Activated naive CD8-positive, alpha-beta T cell treated with anti-CD3 and anti-CD28 coated beads, Interleukin-2, amount 10 ng/mL, durations not matched to agents 7 days and 5 days (primary cell): Measurements from ENCODE around the gene IL17RE. TPM values are rescaled to one million over a fixed set of nuclear protein-coding genes. Genes with fewer than 3 reads are reported as not detected.
"Not testable (repeated sequence)": the region's sequence is repeated elsewhere in the genome, so short reads cannot be mapped to it uniquely, and the experiment has no call there.

ENCODE experiments used
- ATAC-seq: fragments of 150-1000 bp; cut with Tn5 transposase; one replicate; pipeline ENCODE4 v1.10.0; 2021; ENCODE audit warnings: low read depth, moderate library complexity
- POLR2A ChIA-PET: fragments of 350-600 bp; sonication (Branson Sonifier 250); formaldehyde crosslinking; loops from one replicate; lab custom pipeline; 2021; ENCODE audit warnings: antibody characterized with exemption; lab: Charles Lee
- DNase-seq: peaks from one replicate; pipeline ENCODE4 v3.0.0; 2021
- H3K27ac Mint-ChIP-seq: one replicate; pipeline ENCODE4 v1.8.0; 2022; ENCODE audit warnings: mild to moderate bottlenecking, mixed read lengths
- H3K27me3 Mint-ChIP-seq: one replicate; pipeline ENCODE4 v1.8.0; 2022; ENCODE audit warnings: mild to moderate bottlenecking, moderate library complexity, mixed read lengths
- H3K36me3 Mint-ChIP-seq: one replicate; pipeline ENCODE4 v1.8.0; 2021; ENCODE audit warnings: mild to moderate bottlenecking, mixed read lengths
- H3K4me1 Mint-ChIP-seq: one replicate; pipeline ENCODE4 v1.8.0; 2021; ENCODE audit warnings: mixed read lengths
- H3K4me3 Mint-ChIP-seq: one replicate; pipeline ENCODE4 v1.8.0; 2022; ENCODE audit warnings: mild to moderate bottlenecking, moderate library complexity, mixed read lengths
- H3K9me3 Mint-ChIP-seq: one replicate; pipeline ENCODE4 v1.8.0; 2021; ENCODE audit warnings: mixed read lengths
- total RNA-seq, 2 experiments: library from RNA; stranded (reverse); gene quantifications; one replicate each; pipeline ENCODE4 v1.2.3, GENCODE V29; 2021

Gene IL17RE
- total RNA-seq, result 1 to 10 TPM in 1 of 2 experiments, under 1 TPM in 1; 0.94 to 1.1 TPM

- H3K9me3 Mint-ChIP-seq, result no peaks in the 10 kb centered on the region
- H3K4me3 Mint-ChIP-seq, result peak within 1 kb of the TSS; percentile 58
- POLR2A ChIA-PET, result interaction anchor here (0.5 to 2.7 kb wide), 7 partner anchors 11 to 71 kb away, joined by 3 to 32 read pairs (median 3); partner anchors contain the start of genes CRELD1, IL17RC and JAGN1
- no peak for DNase-seq
- peaks cover 32% of the 10 kb centered on the region for H3K4me1 Mint-ChIP-seq
- H3K27ac Mint-ChIP-seq, result peak within 1 kb of the TSS; percentile 64
- H3K36me3 Mint-ChIP-seq, result no peaks in the 10 kb centered on the region
- H3K27me3 Mint-ChIP-seq, result no peaks in the 10 kb centered on the region
- peak; percentile 69 for ATAC-seq
These were observed at the start of gene IL17RE for GRCh38 chr3:9902372-9903237. TSS of gene IL17RE (plus strand) at chr3:9902848. CDS start at chr3:9902933, 85 bp downstream.

- H3K36me3 Mint-ChIP-seq, POLR2A ChIA-PET, H3K27ac Mint-ChIP-seq, H3K4me3 Mint-ChIP-seq, DNase-seq, H3K9me3 Mint-ChIP-seq, ATAC-seq, H3K4me1 Mint-ChIP-seq: not testable (repeated sequence)
- peaks cover 24% of the 10 kb centered on the region for H3K27me3 Mint-ChIP-seq
These were observed 48.2 kb upstream of the IL17RE start for GRCh38 chr3:9854291-9854940.

DNA sequence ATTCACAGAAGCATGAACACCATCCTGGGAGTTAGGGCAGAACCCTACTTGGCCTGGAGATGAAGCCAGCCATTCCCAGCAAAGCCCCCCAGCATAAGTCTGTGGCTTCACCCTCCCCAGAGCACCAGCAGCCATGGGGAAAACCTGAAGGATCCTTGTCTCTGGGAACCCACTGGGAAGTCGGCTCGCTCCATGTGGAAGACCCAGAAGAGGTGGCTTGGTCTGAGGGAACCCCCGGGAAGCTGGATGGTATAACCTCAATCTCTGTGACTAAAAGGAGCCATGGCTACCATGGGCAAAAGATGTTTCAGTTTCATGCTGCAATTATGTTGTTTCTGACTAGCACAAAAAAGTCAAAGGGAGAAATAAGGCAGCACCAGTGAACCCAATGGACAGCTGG, 47.1 kb upstream of the IL17RE start:
- no peak overlapping the region for H3K4me3 Mint-ChIP-seq
- POLR2A ChIA-PET, result no interaction called here
- H3K4me1 Mint-ChIP-seq, result no peaks in the 10 kb centered on the region
- DNase-seq (no peak), ATAC-seq (no peak)
- no peaks in the 10 kb centered on the region for H3K9me3 Mint-ChIP-seq
- H3K36me3 Mint-ChIP-seq, result no peaks in the 10 kb centered on the region
- H3K27ac Mint-ChIP-seq, result no peak overlapping the region
- peaks cover 22% of the 10 kb centered on the region for H3K27me3 Mint-ChIP-seq

GRCh38 chr3:9859530-9860025, 43.1 kb upstream of the IL17RE start:
- Mint-ChIP-seq H3K4me3 (no peak overlapping the region), H3K4me1 (peaks cover 1% of the 10 kb centered on the region), H3K36me3 (no peaks in the 10 kb centered on the region), H3K27me3 (peaks cover 21% of the 10 kb centered on the region), H3K9me3 (no peaks in the 10 kb centered on the region), H3K27ac (no peak overlapping the region)
- DNase-seq (no peak), ATAC-seq (no peak)
- POLR2A ChIA-PET, result no interaction called here

- H3K27me3 Mint-ChIP-seq, result peaks cover 21% of the 10 kb centered on the region
- ATAC-seq, result no peak
- no peak for DNase-seq
- POLR2A ChIA-PET, result no interaction called here
- no peaks in the 10 kb centered on the region for H3K9me3 Mint-ChIP-seq
- no peak overlapping the region for H3K27ac Mint-ChIP-seq
- peaks cover 1% of the 10 kb centered on the region for H3K4me1 Mint-ChIP-seq
- no peak overlapping the region for H3K4me3 Mint-ChIP-seq
- no peaks in the 10 kb centered on the region for H3K36me3 Mint-ChIP-seq
These were observed 41.4 kb upstream of the IL17RE start for GRCh38 chr3:9861201-9861600.

DNA sequence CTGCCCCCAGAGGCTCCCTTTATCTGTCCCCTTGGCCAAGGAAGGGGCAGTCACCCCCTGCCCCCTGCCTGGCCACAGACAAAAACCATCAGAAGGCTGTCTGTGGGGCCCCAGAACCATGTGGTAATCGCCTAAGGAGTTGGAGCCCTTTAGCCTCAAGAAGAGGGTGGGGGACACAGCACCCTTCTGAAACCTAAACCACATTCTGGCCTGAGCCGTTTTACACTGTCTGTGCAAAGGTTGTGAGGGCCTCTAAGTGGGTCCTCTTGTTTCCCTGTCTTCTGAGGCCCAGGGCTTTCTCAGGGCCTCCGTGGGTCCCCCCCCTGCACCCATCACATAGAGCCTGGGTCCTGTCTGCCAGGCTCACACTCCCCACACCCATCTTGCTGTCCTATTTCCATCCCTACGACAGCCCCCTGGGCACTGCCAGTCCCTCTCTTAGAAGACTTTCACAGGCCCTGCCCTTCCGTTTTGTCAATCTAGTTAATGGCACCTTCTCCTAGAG, 41.0 kb upstream of the IL17RE start:
- no peak overlapping the region for H3K27ac Mint-ChIP-seq
- no peak for ATAC-seq

DNA sequence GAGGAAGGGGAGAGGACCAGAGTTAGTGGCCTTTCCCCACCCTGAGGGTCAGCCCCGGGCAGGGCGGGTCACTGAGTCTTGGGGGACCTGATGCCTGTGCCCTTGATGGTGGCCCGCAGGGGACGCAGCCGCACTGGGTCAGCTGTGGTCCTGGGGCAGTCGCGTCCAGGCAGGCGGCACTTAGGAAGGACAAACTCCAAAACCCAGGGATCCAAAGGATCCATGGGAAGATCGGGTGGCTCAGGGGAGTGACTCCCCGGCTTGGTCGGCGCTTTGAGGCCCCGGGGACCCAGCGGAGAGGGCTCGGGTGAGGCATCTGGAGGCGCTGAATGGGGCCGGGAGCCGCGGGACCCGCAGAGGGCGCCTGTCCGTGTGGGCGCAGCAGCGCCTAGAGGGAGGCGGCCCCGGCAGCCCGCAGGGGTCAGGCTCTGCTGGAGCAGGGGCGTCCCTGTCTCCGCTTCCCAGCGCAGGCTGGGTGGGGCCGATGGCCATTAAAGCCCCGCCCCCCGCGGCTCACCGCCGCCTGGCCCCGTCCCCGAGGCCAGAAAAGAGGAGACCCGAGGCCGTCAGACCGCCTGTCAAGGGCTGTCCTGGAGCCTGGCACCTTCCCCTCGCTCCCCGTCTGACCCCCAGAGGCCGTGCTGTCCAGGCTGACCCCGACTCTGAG, 40.1 kb upstream of the IL17RE start:
- no peaks in the 10 kb centered on the region for H3K9me3 Mint-ChIP-seq
- H3K4me1 Mint-ChIP-seq, result peaks cover 1% of the 10 kb centered on the region
- peak; percentile 57 for DNase-seq
- H3K27me3 Mint-ChIP-seq, result peaks cover 21% of the 10 kb centered on the region
- no peak overlapping the region for H3K27ac Mint-ChIP-seq
- no peaks in the 10 kb centered on the region for H3K36me3 Mint-ChIP-seq
- peak; percentile 80 for ATAC-seq
- H3K4me3 Mint-ChIP-seq, result peak overlapping the region; percentile 25
- POLR2A ChIA-PET, result no interaction called here

More for the DNA sequence above, 41.0 kb upstream of the IL17RE start:
- Mint-ChIP-seq H3K27me3 (peaks cover 21% of the 10 kb centered on the region), H3K9me3 (no peaks in the 10 kb centered on the region), H3K36me3 (no peaks in the 10 kb centered on the region), H3K4me3 (no peak overlapping the region), H3K4me1 (peaks cover 1% of the 10 kb centered on the region)
- no peak for DNase-seq
- POLR2A ChIA-PET, result no interaction called here

- Mint-ChIP-seq H3K36me3 (no peaks in the 10 kb centered on the region), H3K27ac (no peak overlapping the region), H3K27me3 (peaks cover 21% of the 10 kb centered on the region), H3K9me3 (no peaks in the 10 kb centered on the region), H3K4me3 (no peak overlapping the region), H3K4me1 (peaks cover 1% of the 10 kb centered on the region)
- ATAC-seq (no peak), DNase-seq (no peak)
- POLR2A ChIA-PET, result no interaction called here
These were observed 39.4 kb upstream of the IL17RE start for GRCh38 chr3:9863058-9863772.

DNA sequence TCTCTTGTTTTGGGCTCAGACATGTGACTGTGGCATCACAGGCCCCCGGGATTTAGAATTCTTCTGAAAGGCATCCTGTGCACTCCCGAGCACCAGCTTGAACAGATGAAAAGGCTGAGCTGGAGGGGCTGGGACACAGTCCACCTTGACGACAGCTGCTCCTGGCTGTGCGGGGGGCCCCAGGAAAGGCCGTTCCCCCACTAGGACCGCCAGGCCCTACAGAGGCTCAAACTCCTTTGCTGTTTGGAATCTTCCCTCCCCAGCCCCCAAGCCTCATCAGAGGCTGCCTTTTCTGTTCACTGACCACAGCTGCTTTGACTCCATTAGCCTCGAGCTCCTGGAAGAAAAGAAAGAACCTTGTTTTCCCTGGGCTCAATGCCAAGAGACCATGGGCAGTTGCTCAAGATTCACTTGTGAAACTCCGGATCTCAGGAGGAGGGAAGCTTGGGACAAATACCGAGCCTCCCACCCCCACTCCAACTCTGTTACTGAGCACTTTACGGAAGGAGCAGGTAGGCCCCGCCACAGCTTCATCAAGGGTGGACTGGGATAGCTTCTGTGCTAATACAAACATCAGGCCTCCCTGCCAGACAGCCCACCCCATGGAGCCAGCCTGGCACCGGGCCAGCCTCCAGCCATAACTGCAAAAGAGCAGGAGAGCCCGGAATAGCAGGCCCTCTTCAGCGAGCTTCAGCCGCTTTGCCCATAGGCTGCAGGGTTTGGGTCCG, 38.3 kb upstream of the IL17RE start:
- POLR2A ChIA-PET, result interaction anchor here (0.5 kb wide), 1 partner anchor 111 kb away, joined by 3 read pairs; no protein-coding TSS in a partner anchor
- no peaks in the 10 kb centered on the region for H3K36me3 Mint-ChIP-seq
- H3K9me3 Mint-ChIP-seq, result no peaks in the 10 kb centered on the region
- H3K27ac Mint-ChIP-seq, result no peak overlapping the region
- H3K4me3 Mint-ChIP-seq, result no peak overlapping the region
- DNase-seq, result no peak
- peaks cover 23% of the 10 kb centered on the region for H3K27me3 Mint-ChIP-seq
- no peak for ATAC-seq
- H3K4me1 Mint-ChIP-seq, result peaks cover 1% of the 10 kb centered on the region

DNA sequence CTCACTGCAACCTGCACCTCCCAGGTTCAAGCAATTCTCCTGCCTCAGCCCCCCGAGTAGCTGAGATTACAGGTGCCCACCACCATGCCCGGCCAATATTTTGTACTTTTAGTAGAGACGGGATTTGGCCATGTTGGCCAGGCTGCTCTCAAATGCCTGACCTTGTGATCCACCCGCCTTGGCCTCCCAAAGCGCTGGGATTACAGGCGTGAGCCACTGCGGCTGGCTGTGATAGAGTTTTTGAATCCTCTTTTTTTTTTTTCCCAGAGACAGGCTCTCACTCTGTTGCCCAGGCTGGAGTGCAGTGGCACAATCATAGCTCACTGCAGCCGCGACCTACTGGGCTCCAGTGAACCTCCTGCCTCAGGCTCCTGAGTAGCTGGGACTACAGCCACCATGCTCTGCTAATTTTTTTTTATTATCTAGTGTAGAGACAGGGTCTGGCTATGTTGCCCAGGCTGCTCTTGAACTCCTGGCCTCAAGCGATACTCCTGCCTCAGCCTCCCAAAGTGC, 37.5 kb upstream of the IL17RE start:
- H3K9me3 Mint-ChIP-seq, H3K27ac Mint-ChIP-seq, H3K36me3 Mint-ChIP-seq, POLR2A ChIA-PET, DNase-seq, ATAC-seq, H3K4me3 Mint-ChIP-seq, H3K4me1 Mint-ChIP-seq: not testable (repeated sequence)
- peaks cover 23% of the 10 kb centered on the region for H3K27me3 Mint-ChIP-seq

DNA sequence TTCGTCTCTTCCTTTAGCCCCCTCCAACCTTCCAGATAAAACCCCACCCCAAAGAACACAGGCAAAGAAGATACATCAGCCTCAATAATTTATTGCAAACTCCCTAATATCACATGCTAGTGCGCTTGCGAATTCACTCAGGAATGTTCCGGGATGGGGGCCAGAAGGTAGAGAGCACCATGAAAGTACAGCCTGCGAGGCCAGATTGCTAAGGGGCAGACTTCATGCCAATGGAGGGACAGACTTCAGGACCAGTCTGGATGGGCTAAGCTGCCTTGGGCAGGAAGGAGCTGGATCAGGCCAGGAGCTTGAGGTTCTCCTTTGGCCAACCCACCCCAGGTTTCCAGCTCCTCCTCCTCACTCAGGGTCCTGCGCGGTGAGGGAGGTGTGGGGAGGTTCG, 36.0 kb upstream of the IL17RE start:
- Mint-ChIP-seq H3K27me3 (peaks cover 18% of the 10 kb centered on the region), H3K9me3 (no peaks in the 10 kb centered on the region), H3K27ac (no peak overlapping the region), H3K36me3 (no peaks in the 10 kb centered on the region), H3K4me3 (no peak overlapping the region), H3K4me1 (peaks cover 1% of the 10 kb centered on the region)
- ATAC-seq, result no peak
- POLR2A ChIA-PET, result no interaction called here
- no peak for DNase-seq

GRCh38 chr3:9867106-9867505, 35.5 kb upstream of the IL17RE start:
- POLR2A ChIA-PET, result no interaction called here

More at GRCh38 chr3:9867106-9867505, 35.5 kb upstream of the IL17RE start:
- Mint-ChIP-seq H3K4me3 (no peak overlapping the region), H3K9me3 (no peaks in the 10 kb centered on the region), H3K27me3 (peaks cover 13% of the 10 kb centered on the region), H3K4me1 (peaks cover 1% of the 10 kb centered on the region), H3K27ac (no peak overlapping the region), H3K36me3 (no peaks in the 10 kb centered on the region)
- no peak for ATAC-seq
- no peak for DNase-seq
